Measurements from ENCODE around the gene KATNAL1.

GRCh38 chr13:30240608-30241007 lies 66.7 kb downstream of the KATNAL1 start:
- TF ChIP-seq POLR2AphosphoS5 (IDR thresholded peaks at IDR 0.05) (no peak), POLR2A (IDR thresholded peaks at IDR 0.05) (no peak)

All from suprapubic skin (tissue), 4 donors.